Endothelial cell of hepatic sinusoid (primary cell): Measurements from ENCODE around the gene CUL7.
"Not testable (repeated sequence)": the region's sequence is repeated elsewhere in the genome, so short reads cannot be mapped to it uniquely, and the experiment has no call there.

ENCODE experiments used
- in situ Hi-C: cut with HindIII; loops from 2 replicates; pipeline ENCODE4 v1.10.0; 2017; ENCODE audit warnings: low sequenced_read_pairs

CUL7 gene

DNA sequence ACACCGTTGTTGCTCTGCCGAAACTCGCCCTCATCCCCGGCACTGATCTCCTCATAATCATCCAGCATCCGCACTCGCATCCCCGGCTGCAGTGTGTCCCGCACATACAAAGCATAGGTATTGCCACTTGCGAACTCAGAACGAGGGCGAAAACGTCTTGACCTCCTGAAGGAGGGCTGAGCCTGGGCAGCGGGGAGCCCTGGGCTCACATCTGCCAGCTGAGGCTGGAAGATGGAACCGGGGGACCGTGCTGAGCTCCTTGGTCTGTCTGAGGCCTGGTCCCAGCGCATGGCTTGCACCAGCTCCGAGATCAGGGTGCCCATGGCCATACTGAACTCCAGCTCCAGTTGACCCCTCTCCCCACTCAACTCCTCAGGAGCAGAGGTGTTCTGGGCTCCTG lies 2.7 kb downstream of the CUL7 start:
- in situ Hi-C loops, result no loop called here

GRCh38 chr6:43047998-43048397 lies 5.7 kb downstream of the CUL7 start:
- in situ Hi-C loops, result no loop called here

DNA sequence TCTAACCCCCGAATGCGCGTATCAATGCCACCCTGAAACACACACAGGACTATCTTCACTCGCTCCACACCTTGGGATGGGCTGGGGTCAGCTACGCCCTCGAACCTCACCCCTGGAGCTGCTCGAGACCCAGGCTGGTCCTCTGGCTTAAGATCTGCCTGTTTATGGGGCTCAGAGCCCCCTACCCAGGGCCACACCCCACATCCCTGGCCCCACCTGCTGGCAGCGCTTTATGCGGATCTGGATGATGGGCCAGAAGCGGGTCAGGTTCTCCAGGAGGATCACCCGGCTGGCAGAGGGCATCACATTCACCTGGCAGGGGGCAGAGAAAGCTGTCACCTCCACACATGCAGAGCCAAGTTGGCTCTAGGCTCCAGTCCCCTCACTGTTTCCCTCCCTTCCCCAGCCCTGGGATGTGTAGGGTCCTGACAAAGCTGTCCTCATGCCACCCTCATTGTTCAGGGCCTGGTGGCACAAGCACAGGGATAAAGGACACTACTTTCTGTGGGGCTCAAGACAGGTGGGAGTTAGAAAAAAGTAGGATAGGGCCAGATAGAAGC lies 8.2 kb downstream of the CUL7 start:
- in situ Hi-C loops, result no loop called here

DNA sequence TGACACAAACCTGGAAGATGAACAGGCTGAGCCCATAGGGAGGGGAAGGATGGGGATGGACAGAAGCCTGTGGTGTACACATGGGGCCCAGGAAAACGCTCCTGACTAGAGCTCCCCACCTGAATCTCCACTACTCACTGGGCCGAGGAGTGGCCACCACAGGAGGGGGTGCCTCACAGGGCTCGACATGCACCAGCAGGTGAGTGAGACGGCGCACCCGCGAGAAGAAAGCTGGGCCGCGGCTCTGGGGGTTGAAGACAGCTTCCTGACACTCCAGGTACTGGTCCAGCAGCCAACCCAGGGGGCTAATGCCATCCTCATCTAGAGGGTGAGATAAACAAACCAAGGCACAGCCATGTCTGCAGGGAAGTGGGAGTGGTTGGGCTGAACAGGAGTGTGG lies 10.3 kb downstream of the CUL7 start:
- in situ Hi-C loops, result no loop called here

DNA sequence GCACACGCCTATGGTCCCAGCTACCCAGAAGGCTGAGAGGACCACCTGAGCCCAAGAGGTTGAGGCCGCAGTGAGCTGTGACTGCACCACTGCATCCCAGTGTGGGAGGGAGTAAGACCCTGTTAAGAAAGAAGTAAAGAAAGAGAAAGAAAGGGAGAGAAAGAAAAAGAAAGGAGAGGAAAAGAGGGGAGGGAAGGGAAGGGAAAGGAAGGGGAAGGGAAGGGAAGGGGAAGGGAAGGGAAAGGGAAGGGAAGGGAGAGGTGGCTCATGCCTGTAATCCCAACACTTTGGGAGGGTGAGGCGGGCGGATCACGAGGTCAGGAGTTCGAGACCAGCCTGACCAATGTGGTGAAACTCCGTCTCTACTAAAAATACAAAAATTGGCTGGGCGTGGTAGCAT lies 12.2 kb downstream of the CUL7 start:
- in situ Hi-C loops, result not testable (repeated sequence)

DNA sequence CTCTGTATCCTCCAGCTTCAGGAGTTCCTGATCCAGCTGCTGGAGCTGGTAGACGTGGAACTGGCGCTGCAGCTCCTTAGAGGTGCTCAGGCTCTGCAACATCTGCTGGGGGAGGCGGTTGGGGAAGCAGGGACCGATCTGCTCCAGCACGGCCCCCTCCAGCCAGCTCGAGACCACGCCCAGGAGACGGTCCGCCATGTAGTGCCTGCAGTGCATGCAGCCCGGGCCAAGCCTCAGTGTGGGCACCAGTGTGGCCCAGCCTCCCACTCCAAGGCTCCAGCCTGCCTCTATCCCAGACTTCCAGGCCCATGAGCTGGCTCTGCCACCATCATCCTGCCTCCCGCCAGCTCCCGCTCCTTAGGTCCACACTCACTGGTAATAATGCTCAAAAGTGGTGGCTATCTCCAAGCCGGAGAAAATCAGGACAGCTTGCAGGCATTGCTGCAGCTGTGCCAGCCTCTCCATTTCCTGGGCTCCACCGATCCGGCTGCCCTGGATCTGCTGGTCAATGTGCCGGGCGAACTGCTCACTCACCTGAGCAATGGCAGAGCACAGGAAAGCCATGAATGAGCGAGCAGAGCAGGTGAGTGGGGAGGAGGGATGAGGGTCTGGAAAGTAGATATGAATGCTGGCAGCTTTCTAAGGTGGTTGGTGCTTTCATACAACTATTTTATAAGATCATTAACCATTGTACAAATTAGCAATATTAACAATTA lies 13.0 kb downstream of the CUL7 start:
- in situ Hi-C loops, result no loop called here

DNA sequence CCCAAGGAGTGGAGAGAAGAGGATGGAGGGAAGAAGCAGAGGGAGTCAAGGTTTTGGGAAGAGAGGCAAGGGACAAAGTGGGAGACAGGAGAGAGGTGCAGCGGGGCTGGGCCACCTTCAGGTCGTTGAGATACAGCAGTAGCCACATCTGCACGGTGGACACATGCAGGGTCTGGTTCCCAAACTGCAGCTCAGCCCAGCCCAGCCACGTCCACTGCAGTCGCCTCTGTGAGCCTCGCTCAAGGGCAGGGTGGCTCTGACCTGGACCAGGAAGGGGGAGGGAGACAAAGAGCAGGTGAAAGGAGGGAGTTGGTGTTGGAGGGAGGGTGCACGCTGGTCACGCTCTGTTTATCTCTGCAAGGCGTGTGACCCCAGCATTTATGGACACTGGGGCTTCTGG lies 14.9 kb downstream of the CUL7 start:
- in situ Hi-C loops, result no loop called here

GRCh38 chr6:43037706-43038105 lies 15.9 kb downstream of the CUL7 start:
- in situ Hi-C loops, result no loop called here

DNA sequence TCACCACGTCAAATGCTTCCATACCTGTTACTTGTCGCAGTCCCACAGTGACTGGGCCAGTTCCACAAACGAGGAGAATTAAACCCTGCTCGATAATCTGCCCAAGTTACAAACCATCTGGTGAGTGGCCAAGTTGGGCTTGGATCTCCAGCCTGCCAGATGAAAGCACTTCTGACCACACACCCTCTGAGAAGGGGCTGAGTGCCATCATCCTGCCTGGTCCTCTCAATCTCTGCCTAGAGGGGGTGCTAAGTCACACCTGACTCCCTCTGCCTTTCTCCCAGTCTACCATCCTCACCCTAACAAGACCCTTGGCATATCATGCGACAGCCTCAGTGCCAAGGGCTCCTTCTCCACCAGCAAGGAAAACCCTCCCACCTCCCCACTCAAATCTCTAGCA lies 16.5 kb downstream of the CUL7 start:
- in situ Hi-C loops, result no loop called here

GRCh38 chr6:43036712-43037111 lies 16.9 kb downstream of the CUL7 start:
- in situ Hi-C loops, result no loop called here

DNA sequence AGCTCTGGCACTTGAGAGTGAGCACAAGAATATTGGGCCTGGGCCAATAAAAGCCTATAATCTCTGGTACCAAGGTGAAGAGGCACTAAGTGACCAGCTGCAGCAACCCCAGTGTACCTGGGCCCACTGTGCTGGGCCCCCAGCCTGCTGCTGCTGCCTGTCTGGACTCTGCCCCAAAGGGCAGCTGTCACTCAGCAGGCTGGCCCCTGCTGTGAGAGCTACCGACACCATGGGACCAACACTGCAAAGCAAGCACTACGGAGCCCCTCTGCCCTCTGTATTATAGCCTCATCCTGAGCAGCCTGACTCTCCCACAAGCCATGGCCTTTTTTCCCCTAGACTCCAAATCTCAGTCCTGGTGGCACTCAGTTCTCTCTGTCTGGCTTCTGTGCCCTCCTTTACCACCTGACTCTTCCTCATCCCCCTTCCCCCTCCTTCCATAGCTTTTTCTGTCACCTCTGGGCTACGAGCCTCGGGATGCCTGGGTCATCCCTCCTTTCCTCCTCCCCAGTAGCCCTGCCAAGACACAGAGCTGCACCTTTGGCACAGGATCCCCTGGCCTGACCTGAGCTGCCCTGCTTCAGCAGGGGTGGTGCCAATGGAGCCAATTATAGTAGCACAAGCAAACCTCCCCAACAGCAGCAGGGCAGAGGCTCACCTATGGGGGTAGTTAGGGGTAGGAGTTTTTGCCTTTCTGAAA lies 18.0 kb downstream of the CUL7 start:
- in situ Hi-C loops, result no loop called here

- in situ Hi-C loops, result loop anchor here (5.0 kb wide), 1 partner anchor 88 kb away; no protein-coding TSS in a partner anchor
These were observed 19.5 kb downstream of the CUL7 start for GRCh38 chr6:43034190-43034525.

GRCh38 chr6:43033496-43034189 lies 20.0 kb downstream of the CUL7 start:
- in situ Hi-C loops, result loop anchor here (5.0 kb wide), 1 partner anchor 89 kb away; no protein-coding TSS in a partner anchor

DNA sequence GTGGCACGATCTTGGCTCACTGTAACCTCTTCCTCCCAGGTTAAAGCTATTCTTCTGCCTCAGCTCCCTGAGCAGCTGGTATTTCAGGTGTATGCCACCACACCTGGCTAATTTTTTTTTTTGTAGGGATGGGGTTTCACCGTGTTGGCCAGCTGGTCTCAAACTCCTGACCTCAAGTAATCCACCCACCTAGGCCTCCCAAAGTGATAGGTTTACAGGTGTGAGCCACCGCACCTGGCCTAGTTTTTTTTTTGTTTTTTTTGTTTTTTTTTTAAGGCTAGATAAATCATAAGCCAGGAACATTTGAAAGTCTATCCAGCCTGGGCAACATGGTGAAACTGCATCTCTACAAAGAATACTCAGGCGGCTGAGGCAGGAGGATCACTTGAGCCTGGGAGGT lies 21.3 kb downstream of the CUL7 start:
- in situ Hi-C loops, result loop anchor here (5.0 kb wide), 1 partner anchor 90 kb away; no protein-coding TSS in a partner anchor

DNA sequence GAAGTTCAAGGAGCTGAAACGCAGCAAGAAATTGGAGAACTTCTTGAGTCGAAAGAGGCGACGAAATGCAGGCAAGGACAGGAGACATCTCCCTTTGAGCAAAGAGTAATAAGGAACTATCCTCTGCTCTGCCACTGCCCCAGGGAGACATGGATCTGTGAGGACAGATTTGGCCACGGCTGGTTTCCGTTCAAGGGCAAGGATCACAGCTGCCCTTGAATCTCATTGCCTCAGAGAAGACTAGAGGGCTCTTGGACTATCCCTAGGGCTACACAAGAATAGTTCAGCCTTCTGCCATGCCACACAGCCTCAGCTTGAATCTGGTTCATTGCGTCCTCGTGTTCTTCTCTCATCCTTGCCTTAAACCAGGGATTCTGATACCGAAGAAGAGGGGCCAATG lies 24.5 kb downstream of the CUL7 start:
- in situ Hi-C loops, result no loop called here

DNA sequence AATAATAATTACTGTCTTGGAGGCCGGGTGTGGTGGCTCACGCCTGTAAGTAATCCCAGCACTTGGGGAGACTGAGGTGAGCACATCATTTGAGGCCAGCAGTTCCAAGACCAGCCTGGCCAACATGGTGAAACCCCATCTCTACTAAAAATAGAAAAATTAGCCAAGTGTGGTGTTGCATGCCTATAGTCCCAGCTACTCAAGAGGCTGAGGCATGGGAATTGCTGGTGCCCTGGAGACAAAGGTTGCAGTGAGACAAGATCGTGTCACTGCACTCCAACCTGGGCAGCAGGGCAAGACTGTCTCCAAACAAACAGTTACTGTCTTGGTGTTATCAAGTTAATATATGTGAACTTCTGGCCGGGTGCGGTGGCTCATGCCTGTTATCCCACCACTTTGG lies 27.3 kb downstream of the CUL7 start:
- in situ Hi-C loops, result no loop called here

DNA sequence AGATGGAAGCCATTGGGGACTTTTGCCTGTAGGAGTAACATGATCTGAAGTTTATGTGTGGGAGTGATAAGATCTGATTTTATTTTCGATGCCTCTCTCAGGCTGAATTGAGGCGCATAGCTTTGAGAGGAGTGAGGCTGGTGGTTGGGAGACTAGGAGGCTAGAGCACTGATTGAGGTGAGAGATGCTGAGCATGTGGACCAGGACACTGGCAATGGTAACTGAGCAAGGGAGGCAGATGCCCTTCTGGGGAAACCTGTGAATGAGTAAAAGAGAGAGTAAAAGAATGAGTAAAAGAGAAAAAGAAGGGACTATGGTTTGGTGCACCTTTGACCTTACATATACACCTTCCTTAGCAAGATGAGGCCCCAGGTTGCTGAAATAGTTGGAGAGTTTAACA lies 29.2 kb downstream of the CUL7 start:
- in situ Hi-C loops, result no loop called here

DNA sequence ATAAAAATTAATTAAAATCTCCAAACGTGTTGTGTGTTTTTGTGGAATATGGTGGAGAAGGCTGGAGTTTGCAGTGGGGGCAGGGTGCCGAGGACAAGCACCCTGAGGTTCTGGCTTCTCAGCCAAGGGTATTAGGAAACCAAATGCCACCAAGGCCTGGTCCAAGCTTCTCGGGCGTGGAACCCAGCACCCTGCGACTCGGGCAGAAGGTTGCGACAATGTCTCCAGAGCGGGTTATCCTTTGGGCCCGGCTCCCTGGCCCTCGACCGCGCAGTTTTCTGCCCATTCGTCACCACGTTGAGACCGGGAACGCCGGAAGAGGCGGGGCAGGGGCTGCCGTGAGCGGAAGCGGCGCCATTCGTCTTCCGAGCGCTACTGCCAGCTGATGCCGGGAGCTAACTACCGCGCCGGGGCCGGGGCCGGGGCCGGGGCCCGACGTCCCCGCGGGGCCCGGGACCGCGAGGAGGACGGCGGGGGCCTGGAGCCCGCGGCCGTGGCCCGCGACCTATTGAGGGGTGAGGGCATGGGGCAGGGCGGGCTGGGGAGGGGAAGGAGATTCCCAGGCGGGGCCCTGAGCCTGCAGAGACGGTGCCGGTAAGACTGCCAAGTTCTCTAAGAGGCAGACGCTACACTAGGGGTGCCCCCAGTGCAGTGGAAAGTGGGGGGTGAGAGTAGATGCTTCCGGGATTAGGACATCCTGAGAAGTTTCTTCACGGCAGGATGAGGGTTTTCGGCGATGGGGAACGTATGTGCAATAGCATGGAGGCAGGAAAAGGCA lies 32.2 kb downstream of the CUL7 start, which contains the start of gene RRP36:
Gene RRP36 (plus strand): TSS at position 354 of the 778 bp plus-strand sequence. CDS start 32 bp downstream, at position 386.
- in situ Hi-C loops, result no loop called here

DNA sequence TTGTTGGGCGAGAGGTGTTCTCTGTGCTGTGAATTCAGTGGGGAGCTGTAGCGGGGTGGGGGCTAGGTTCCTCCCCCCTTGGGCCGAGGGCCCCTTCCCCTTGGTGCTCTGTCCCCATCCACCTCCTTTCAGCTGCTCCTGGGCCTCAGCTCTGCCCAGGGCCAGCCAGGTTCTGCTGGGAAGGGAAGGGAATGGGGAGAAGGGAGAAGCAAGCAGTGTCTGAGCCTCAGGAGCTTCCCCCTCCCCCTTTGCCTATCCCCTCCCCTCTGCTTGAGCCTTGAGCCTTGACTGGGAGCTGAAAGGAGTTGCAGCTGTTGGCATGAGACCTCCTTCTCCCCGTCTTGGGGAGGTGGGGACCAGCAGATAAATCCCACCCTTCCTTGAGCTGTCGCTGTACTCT lies 32.8 kb downstream of the CUL7 start:
- in situ Hi-C loops, result no loop called here

DNA sequence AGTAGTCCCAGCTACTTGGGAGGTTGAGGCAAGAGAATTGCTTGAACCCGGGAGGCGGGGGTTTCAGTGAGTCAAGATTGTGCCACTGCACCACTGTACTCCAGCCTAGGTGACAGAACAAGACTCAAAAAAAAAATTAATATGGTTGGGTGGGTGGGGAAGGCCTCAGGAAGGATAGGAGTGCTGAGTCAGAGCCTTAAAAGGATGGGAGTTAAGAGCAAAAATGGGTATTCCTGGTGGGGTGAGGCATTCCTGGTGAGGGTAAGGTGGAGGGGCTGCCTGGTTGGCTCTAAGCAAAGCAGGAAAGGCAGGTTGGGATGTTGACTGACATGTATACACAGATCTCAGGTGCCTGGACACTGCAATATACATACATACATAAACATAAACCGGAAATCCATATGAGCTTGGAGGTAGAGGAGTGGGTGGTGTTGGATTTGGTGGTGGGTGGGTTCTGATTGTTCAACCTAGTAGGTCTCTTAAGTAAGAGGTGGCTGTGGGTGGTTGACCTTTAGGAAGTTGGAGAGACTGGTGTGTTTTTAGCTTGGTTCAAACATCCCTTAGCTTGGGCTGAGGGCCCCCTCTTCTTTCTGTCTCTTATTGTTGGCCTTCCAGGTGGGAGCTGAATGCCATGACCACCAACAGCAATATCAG lies 33.5 kb downstream of the CUL7 start:
- in situ Hi-C loops, result no loop called here
